Neural progenitor cell (in vitro differentiated cells): ENCODE data around the gene SPATA7.

ENCODE experiments used
- CTCF ChIP-seq: fragments of 200-600 bp; sonication (generic); IDR thresholded peaks from 2 replicates; pipeline ENCODE4 v1.5.1; 2017; ENCODE audit warnings: antibody characterized with exemption, mild to moderate bottlenecking
- EZH2 ChIP-seq: fragments of 200-600 bp; sonication (generic); IDR thresholded peaks from 2 replicates; pipeline ENCODE4 v1.6.1; 2017; ENCODE audit warnings: antibody characterized with exemption, mild to moderate bottlenecking, moderate library complexity

DNA sequence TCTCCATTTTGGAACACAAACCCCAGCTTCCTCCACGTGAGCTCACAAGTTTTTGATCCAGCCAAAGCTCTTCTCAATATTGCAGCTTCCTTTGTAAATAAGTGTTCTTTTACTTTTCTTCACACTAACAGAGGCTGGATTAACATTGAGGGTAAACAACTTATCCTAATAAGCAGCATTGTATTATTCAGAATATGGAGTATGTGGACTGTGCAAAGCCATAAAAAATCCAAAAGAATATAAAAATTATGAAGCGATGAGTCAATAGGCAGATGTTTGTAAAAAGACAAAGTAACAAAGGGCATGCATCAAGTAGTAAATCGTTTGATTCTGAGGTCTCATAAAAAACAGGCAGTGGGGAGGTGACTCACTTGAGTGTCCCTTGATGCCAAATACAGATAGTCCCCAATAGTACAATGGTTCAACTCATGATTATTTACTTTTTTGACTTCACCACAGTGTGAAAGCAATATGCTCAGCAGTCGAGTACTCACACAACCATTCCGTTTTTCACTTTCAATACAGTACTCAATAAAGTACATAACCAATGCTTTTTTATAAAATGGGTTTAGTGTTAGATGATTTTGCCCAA lies 39.3 kb upstream of the SPATA7 start:
- TF ChIP-seq CTCF (no peak), EZH2 (no peak)
